Common myeloid progenitor, CD34-positive (primary cell): ENCODE measurements around the gene TPGS2.
"Not testable (repeated sequence)": the region's sequence is repeated elsewhere in the genome, so short reads cannot be mapped to it uniquely, and the experiment has no call there.

Source experiments
- CTCF ChIA-PET: fragments of 350-600 bp; sonication (Branson Sonifier 250); formaldehyde crosslinking; loops from one replicate; lab custom pipeline; 2021; ENCODE audit warnings: antibody characterized with exemption; lab: Charles Lee
- POLR2A ChIA-PET: fragments of 350-600 bp; sonication (Branson Sonifier 250); formaldehyde crosslinking; loops from one replicate; lab custom pipeline; 2021; ENCODE audit warnings: antibody characterized with exemption; lab: Charles Lee
- DNase-seq, 3 donors: peaks; one replicate each; pipeline versions ENCODE4 v3.0.0 to v3.0.0-alpha.2; 2013
- H3K27ac ChIP-seq, 2 experiments: 1 replicate in 1 of 2; 2 replicates in 1 of 2; pipeline ENCODE4 v1.7.0; 2013; ENCODE audit warnings: inconsistent platforms in 2 of 2, low read length in 2 of 2, mild to moderate bottlenecking in 2 of 2, low read depth in 1 of 2, moderate library complexity in 1 of 2; ENCODE audit not compliant: severe bottlenecking in 2 of 2, insufficient read depth in 1 of 2, poor library complexity in 1 of 2
- H3K27me3 ChIP-seq, 5 experiments: replicated peaks in 2 of 5; 1 replicate in 3 of 5; 2 replicates in 2 of 5; pipeline versions ENCODE4 v1.6.1 to v1.7.0; 2013; ENCODE audit warnings: low read length in 4 of 5, mild to moderate bottlenecking in 2 of 5, moderate library complexity in 2 of 5, inconsistent platforms in 1 of 5; ENCODE audit not compliant: insufficient read depth in 5 of 5, control insufficient read depth in 4 of 5
- H3K36me3 ChIP-seq, 4 experiments: 1 replicate in 2 of 4; 2 replicates in 2 of 4; pipeline versions ENCODE4 v1.6.1 to v1.7.0; 2013; ENCODE audit warnings: low read length in 3 of 4, control low read depth in 1 of 4, mild to moderate bottlenecking in 1 of 4; ENCODE audit not compliant: control insufficient read depth in 4 of 4, insufficient read depth in 4 of 4
- H3K4me1 ChIP-seq, 4 experiments: 1 replicate in 3 of 4; 2 replicates in 1 of 4; pipeline versions ENCODE4 v1.6.1 to v1.7.1; 2013; ENCODE audit warnings: low read length in 3 of 4, mild to moderate bottlenecking in 3 of 4, control low read depth in 1 of 4, inconsistent platforms in 1 of 4, moderate library complexity in 1 of 4; ENCODE audit not compliant: control insufficient read depth in 4 of 4, insufficient read depth in 4 of 4; ENCODE audit errors: control extremely low read depth in 1 of 4
- H3K4me3 ChIP-seq, 7 experiments: 1 replicate in 4 of 7; 2 replicates in 3 of 7; pipeline versions ENCODE4 v1.5.1 to v1.7.0; 2013; ENCODE audit warnings: mild to moderate bottlenecking in 7 of 7, low read length in 6 of 7, moderate library complexity in 6 of 7, inconsistent platforms in 2 of 7, low read depth in 2 of 7, control low read depth in 1 of 7; ENCODE audit not compliant: insufficient read depth in 4 of 7, control insufficient read depth in 1 of 7; ENCODE audit errors: extremely low read depth in 1 of 7
- H3K9me3 ChIP-seq, 5 experiments: 1 replicate in 4 of 5; 2 replicates in 1 of 5; pipeline versions ENCODE4 v1.6.1 to v1.7.1; 2013; ENCODE audit warnings: low read length in 4 of 5, mild to moderate bottlenecking in 2 of 5, inconsistent platforms in 1 of 5, low read depth in 1 of 5, moderate library complexity in 1 of 5; ENCODE audit not compliant: control insufficient read depth in 4 of 5, insufficient read depth in 2 of 5; ENCODE audit errors: control extremely low read depth in 1 of 5
- WGBS: methylation state at CpG from one replicate; pipeline ENCODE4 v1.1.5; 2013; ENCODE audit not compliant: insufficient coverage; 5-methylcytosine and 5-hydroxymethylcytosine counted together

TPGS2 gene

DNA sequence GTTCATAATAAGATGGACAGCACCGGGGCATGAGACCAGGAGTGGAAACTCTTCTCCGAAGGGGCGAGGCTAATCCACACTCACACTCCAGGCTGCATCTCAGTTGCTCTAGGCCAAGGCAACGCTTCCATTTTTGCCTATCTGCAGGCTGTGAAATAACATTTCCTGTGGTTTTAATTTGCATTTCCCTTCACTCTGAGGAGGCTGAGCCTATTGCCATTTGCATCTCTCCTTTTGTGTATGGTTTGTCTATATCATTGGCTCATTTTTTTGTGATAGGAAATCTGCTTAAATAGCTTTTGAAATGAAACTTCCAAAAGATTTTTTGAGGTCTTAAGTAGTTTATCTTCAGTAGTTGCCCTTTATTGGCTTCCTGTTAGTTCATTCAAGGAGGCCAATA lies 57.6 kb downstream of the TPGS2 start:
- CTCF ChIA-PET, result no interaction called here
- WGBS, result 57% methylated on average over 2 of the region's 4 CpGs
- peak in 2 of 3 donors; percentile 1 to 4 for DNase-seq
- H3K27ac ChIP-seq, result no peak overlapping the region
- POLR2A ChIA-PET, result no interaction called here
- peaks cover 0 to 8% (median 3%) of the 10 kb centered on the region in 4 experiments for H3K4me1 ChIP-seq
- H3K4me3 ChIP-seq, result no peak overlapping the region
- H3K27me3 ChIP-seq, result no peaks in the 10 kb centered on the region
- H3K36me3 ChIP-seq, result no peaks in the 10 kb centered on the region
- H3K9me3 ChIP-seq, result no peaks in the 10 kb centered on the region

DNA sequence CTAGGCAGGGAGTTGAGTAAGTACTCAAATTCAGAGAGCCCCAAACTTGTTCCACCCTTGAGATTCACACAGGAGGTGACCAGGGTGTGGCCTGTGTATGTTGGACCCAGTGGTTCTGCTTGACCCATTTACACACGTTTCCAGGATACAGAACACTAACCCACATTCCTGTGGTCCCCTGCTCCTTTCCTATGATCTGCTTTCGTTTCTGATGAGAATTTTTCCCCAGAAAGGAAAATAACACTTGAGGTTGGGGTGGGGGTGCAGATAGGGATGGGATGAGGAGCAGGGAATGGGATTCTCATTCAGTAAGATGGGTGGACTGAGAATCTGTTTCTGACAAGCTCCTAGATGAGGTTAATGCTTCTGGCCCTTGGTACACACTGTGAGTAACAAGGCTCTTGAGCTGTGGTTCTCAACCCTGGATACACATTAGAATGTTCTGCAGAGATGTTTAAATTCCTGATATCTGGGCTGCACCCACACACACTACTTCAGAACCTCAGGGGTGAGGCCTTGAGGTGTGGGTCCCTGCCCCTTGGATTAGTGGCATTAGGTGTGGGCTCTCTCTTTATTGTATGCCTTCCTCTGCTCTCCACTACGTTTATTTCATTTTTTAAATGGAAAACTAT lies 58.4 kb downstream of the TPGS2 start:
- no peak overlapping the region for H3K4me3 ChIP-seq
- no peaks in the 10 kb centered on the region for H3K27me3 ChIP-seq
- peaks cover 0 to 8% (median 3%) of the 10 kb centered on the region in 4 experiments for H3K4me1 ChIP-seq
- ChIA-PET POLR2A (no interaction called here), CTCF (no interaction called here)
- no peak for DNase-seq
- WGBS, result 92% methylated on average over 2 of the region's 3 CpGs
- H3K27ac ChIP-seq, result no peak overlapping the region
- no peaks in the 10 kb centered on the region for H3K36me3 ChIP-seq
- no peaks in the 10 kb centered on the region for H3K9me3 ChIP-seq

DNA sequence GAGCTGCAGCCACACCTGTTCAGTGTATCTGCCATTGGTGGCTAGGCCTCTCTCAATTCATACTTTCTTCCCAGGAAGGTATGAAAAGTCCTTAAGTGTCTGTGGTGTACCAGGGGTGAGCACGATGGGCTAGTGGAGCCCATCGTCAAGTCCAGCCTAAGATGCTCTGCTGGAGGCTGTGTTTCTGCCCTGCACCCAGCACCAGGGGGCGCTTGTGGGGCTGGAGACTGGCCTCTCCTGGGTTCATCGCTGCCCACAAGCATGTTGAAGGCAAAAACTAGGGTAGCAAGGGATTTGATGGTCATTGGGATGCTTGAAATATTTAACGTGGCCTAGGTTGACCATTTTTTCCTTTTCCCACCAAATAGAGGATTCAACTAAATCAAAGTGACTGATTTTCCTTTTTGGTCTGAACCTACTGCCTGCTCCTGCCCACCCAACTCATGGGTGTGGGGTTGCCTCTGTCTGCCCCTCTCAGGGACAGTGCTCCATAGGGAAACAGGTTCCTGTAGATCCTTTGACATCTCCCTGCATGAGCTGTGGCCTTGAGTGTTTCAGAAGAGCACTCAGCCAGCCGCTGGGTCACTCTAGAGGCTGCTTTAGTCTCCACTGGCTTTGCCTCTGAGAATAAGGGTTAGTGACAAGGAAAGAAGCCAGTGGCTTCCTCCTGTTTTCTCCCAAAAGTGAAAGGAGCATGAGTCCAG lies 59.0 kb downstream of the TPGS2 start:
- no peaks in the 10 kb centered on the region for H3K36me3 ChIP-seq
- H3K27ac ChIP-seq, result no peak overlapping the region
- H3K4me3 ChIP-seq, result no peak overlapping the region
- CTCF ChIA-PET, result interaction anchor here (0.7 kb wide), 1 partner anchor 18 kb away, joined by 3 read pairs; no protein-coding TSS in a partner anchor
- H3K9me3 ChIP-seq, result no peaks in the 10 kb centered on the region
- peaks cover 0 to 8% (median 3%) of the 10 kb centered on the region in 4 experiments for H3K4me1 ChIP-seq
- POLR2A ChIA-PET, result no interaction called here
- no peak for DNase-seq
- H3K27me3 ChIP-seq, result no peaks in the 10 kb centered on the region
- 100% methylated on average over 1 of the region's 6 CpGs for WGBS

GRCh38 chr18:36769172-36769571 lies 59.6 kb downstream of the TPGS2 start:
- CTCF ChIA-PET, result interaction anchor here (0.7 kb wide), 1 partner anchor 18 kb away, joined by 3 read pairs; no protein-coding TSS in a partner anchor
- Histone ChIP-seq H3K27ac (no peak overlapping the region), H3K36me3 (no peaks in the 10 kb centered on the region), H3K27me3 (no peaks in the 10 kb centered on the region), H3K9me3 (no peaks in the 10 kb centered on the region), H3K4me1 (peaks cover 0 to 8% (median 3%) of the 10 kb centered on the region in 4 experiments), H3K4me3 (no peak overlapping the region)
- 97% methylated on average over 10 of the region's 10 CpGs for WGBS
- POLR2A ChIA-PET, result no interaction called here
- DNase-seq, result no peak

- H3K4me1 ChIP-seq, result peaks cover 0 to 8% (median 3%) of the 10 kb centered on the region in 4 experiments
- ChIA-PET POLR2A (no interaction called here), CTCF (no interaction called here)
- H3K27me3 ChIP-seq, result no peaks in the 10 kb centered on the region
- H3K4me3 ChIP-seq, result no peak overlapping the region
- H3K9me3 ChIP-seq, result no peaks in the 10 kb centered on the region
- DNase-seq, result no peak
- no peak overlapping the region for H3K27ac ChIP-seq
- H3K36me3 ChIP-seq, result no peaks in the 10 kb centered on the region
- WGBS, result 80% methylated on average over 1 of the region's 3 CpGs
These were observed 62.0 kb downstream of the TPGS2 start for GRCh38 chr18:36766836-36767235.

DNA sequence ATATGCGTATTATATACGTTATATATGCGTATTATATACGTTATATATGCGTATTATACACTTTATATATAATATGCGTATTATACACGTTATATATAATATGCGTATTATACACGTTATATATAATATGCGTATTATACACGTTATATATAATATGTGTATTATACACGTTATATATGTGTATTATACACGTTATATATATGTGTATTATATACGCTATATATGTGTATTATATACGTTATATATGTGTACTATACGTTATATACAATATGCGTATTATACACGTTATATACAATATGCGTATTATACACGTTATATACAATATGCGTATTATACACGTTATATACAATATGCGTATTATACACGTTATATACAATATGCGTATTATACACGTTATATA lies 65.8 kb downstream of the TPGS2 start:
- H3K9me3 ChIP-seq, H3K4me3 ChIP-seq, CTCF ChIA-PET, H3K27ac ChIP-seq, H3K27me3 ChIP-seq, H3K36me3 ChIP-seq, DNase-seq, POLR2A ChIA-PET, H3K4me1 ChIP-seq: not testable (repeated sequence)
- no CpG with 5 or more reads among the region's 26 CpGs for WGBS

- POLR2A ChIA-PET, result no interaction called here
These were observed 66.7 kb downstream of the TPGS2 start for GRCh38 chr18:36762074-36762473.

More at GRCh38 chr18:36762074-36762473, 66.7 kb downstream of the TPGS2 start:
- H3K27me3 ChIP-seq, result no peaks in the 10 kb centered on the region
- no peak overlapping the region for H3K27ac ChIP-seq
- H3K4me3 ChIP-seq, result no peak overlapping the region
- no peaks in the 10 kb centered on the region for H3K36me3 ChIP-seq
- CTCF ChIA-PET, result no interaction called here
- peak in 2 of 3 donors; percentile 25 to 31 for DNase-seq
- 92% methylated on average over 1 of the region's 2 CpGs for WGBS
- no peaks in the 10 kb centered on the region for H3K9me3 ChIP-seq
- H3K4me1 ChIP-seq, result no peaks in the 10 kb centered on the region
